ENCODE data around the gene CBLN3.

CBLN3 gene

GRCh38 chr14:24438223-24439097 lies 9.0 kb upstream of the CBLN3 start:
- DNase-seq, result no peak

- DNase-seq, result no peak
Measured at GRCh38 chr14:24437736-24438067, 8.2 kb upstream of the CBLN3 start.

GRCh38 chr14:24437020-24437735 lies 7.7 kb upstream of the CBLN3 start:
- no peak for DNase-seq

GRCh38 chr14:24436355-24437019 lies 7.0 kb upstream of the CBLN3 start:
- DNase-seq, result peak; percentile 34

- DNase-seq, result no peak
Measured at GRCh38 chr14:24435998-24436354, 6.5 kb upstream of the CBLN3 start.

GRCh38 chr14:24435192-24435810 lies 5.8 kb upstream of the CBLN3 start:
- no peak for DNase-seq

GRCh38 chr14:24434676-24435075 lies 5.2 kb upstream of the CBLN3 start:
- no peak for DNase-seq

GRCh38 chr14:24434036-24434435 lies 4.6 kb upstream of the CBLN3 start:
- DNase-seq, result no peak

GRCh38 chr14:24432259-24433131 lies 3.0 kb upstream of the CBLN3 start:
- DNase-seq, result no peak

GRCh38 chr14:24431569-24432258 lies 2.2 kb upstream of the CBLN3 start:
- peak; percentile 88 for DNase-seq

- DNase-seq, result no peak
Measured at GRCh38 chr14:24430682-24431568, 1.5 kb upstream of the CBLN3 start.

GRCh38 chr14:24430143-24430681 lies 744 bp upstream of the CBLN3 start:
- no peak for DNase-seq

GRCh38 chr14:24428628-24429394 lies 657 bp downstream of the CBLN3 start:
- DNase-seq, result no peak

- DNase-seq, result no peak
Measured at GRCh38 chr14:24427537-24428508, 1.6 kb downstream of the CBLN3 start.

GRCh38 chr14:24426912-24427536 lies 2.4 kb downstream of the CBLN3 start:
- DNase-seq, result no peak

GRCh38 chr14:24426150-24426911 lies 3.1 kb downstream of the CBLN3 start:
- DNase-seq, result no peak

- DNase-seq, result no peak
Measured at GRCh38 chr14:24425704-24426103, 3.8 kb downstream of the CBLN3 start.

All from COR-L47 (cell line).